OCI-LY3 (cell line): ENCODE results near the gene TTC28.
"Not testable (repeated sequence)": the region's sequence is repeated elsewhere in the genome, so short reads cannot be mapped to it uniquely, and the experiment has no call there.

Source experiments
- H2AFZ ChIP-seq: fragments of 200-600, 300-600 bp; shearing (Covaris generic); 2 replicates; pipeline ENCODE4 v1.6.0; 2014; ENCODE audit warnings: antibody characterized with exemption, low read depth, low read length
- H3K27ac ChIP-seq: fragments of 200-600, 300-600 bp; sonication (generic); 2 replicates; pipeline ENCODE4 v1.5.1; 2014; ENCODE audit warnings: mild to moderate bottlenecking, low read length, moderate library complexity, mixed read lengths
- H3K27me3 ChIP-seq: fragments of 200-600, 300-600 bp; sonication (generic); 2 replicates; pipeline ENCODE4 v1.6.1; 2014; ENCODE audit warnings: low read depth, low read length, mixed read lengths
- H3K36me3 ChIP-seq: fragments of 200-600, 300-600 bp; sonication (generic); replicated peaks from 2 replicates; pipeline ENCODE3; 2014; ENCODE audit warnings: low read depth, low read length, mixed read lengths
- H3K4me1 ChIP-seq: fragments of 300-600, 200-600 bp; sonication (generic); 2 replicates; pipeline ENCODE4 v1.6.1; 2014; ENCODE audit warnings: low read length, mixed read lengths
- H3K4me2 ChIP-seq: fragments of 200-600, 300-600 bp; sonication (generic); 2 replicates; pipeline ENCODE4 v1.6.1; 2014; ENCODE audit warnings: low read length, mixed read lengths
- H3K4me3 ChIP-seq: fragments of 300-600, 200-600 bp; sonication (generic); 2 replicates; pipeline ENCODE4 v1.5.1; 2014; ENCODE audit warnings: antibody characterized with exemption, mild to moderate bottlenecking, low read length, moderate library complexity
- H3K79me2 ChIP-seq: fragments of 300-600, 200-600 bp; shearing (Covaris generic); 2 replicates; pipeline ENCODE4 v1.6.1; 2014; ENCODE audit warnings: mild to moderate bottlenecking, low read length, mixed read lengths
- H3K9ac ChIP-seq: fragments of 300-600, 200-600 bp; shearing (Covaris generic); 2 replicates; pipeline ENCODE4 v1.6.0; 2014; ENCODE audit warnings: mild to moderate bottlenecking, low read length, moderate library complexity
- H3K9me3 ChIP-seq: fragments of 200-600, 300-600 bp; shearing (Covaris generic); 2 replicates; pipeline ENCODE4 v1.6.1; 2014; ENCODE audit warnings: low read length, mixed read lengths; ENCODE audit not compliant: insufficient read depth
- H4K20me1 ChIP-seq: fragments of 200-600, 300-600 bp; sonication (generic); 2 replicates; pipeline ENCODE4 v1.6.1; 2016; ENCODE audit warnings: low read length, mixed read lengths; ENCODE audit not compliant: insufficient read depth
- CTCF ChIP-seq: fragments of 200-600, 300-600 bp; sonication (generic); IDR thresholded peaks from 2 replicates; pipeline ENCODE4 v1.5.1; 2014; ENCODE audit warnings: antibody characterized with exemption, low read length, low read depth
- EZH2phosphoT487 ChIP-seq: fragments of 200-600 bp; shearing (Covaris generic); IDR thresholded peaks from 2 replicates; pipeline ENCODE4 v1.6.1; 2018; ENCODE audit warnings: antibody characterized with exemption, mixed run types, low read depth

Gene TTC28

GRCh38 chr22:28619236-28619635 lies 60.4 kb downstream of the TTC28 start:
- H3K9me3 ChIP-seq, result no peaks in the 10 kb centered on the region
- no peak overlapping the region for H3K4me2 ChIP-seq
- no peaks in the 10 kb centered on the region for H3K27me3 ChIP-seq
- no peak overlapping the region for H3K9ac ChIP-seq
- no peaks in the 10 kb centered on the region for H4K20me1 ChIP-seq
- H3K4me3 ChIP-seq, result no peak overlapping the region
- TF ChIP-seq CTCF, result no peak
- TF ChIP-seq EZH2phosphoT487, result no peak
- no peaks in the 10 kb centered on the region for H3K4me1 ChIP-seq
- no peaks in the 10 kb centered on the region for H3K79me2 ChIP-seq
- H3K27ac ChIP-seq, result no peak overlapping the region
- no peaks in the 10 kb centered on the region for H3K36me3 ChIP-seq
- no peak overlapping the region for H2AFZ ChIP-seq

GRCh38 chr22:28615423-28615822 lies 64.2 kb downstream of the TTC28 start:
- H3K4me1 ChIP-seq, H3K9me3 ChIP-seq, H3K4me3 ChIP-seq, H3K27me3 ChIP-seq, H3K27ac ChIP-seq, H2AFZ ChIP-seq, H4K20me1 ChIP-seq, H3K4me2 ChIP-seq, H3K79me2 ChIP-seq, H3K9ac ChIP-seq, H3K36me3 ChIP-seq: not testable (repeated sequence)

- Histone ChIP-seq H3K9me3 (no peaks in the 10 kb centered on the region), H3K4me2 (no peak overlapping the region), H3K36me3 (no peaks in the 10 kb centered on the region), H3K9ac (no peak overlapping the region), H4K20me1 (no peaks in the 10 kb centered on the region), H3K4me3 (no peak overlapping the region), H2AFZ (no peak overlapping the region), H3K27ac (no peak overlapping the region), H3K4me1 (peaks cover 5% of the 10 kb centered on the region; the same call in 1 of the 2 replicates), H3K27me3 (no peaks in the 10 kb centered on the region), H3K79me2 (no peaks in the 10 kb centered on the region)
- no peak for TF ChIP-seq EZH2phosphoT487
- TF ChIP-seq CTCF, result no peak
Observed at GRCh38 chr22:28609921-28610320, 69.7 kb downstream of the TTC28 start.

GRCh38 chr22:28608546-28608945 lies 71.1 kb downstream of the TTC28 start:
- Histone ChIP-seq H3K4me3 (no peak overlapping the region), H4K20me1 (no peaks in the 10 kb centered on the region), H3K9ac (no peak overlapping the region), H3K79me2 (no peaks in the 10 kb centered on the region), H3K36me3 (no peaks in the 10 kb centered on the region), H3K4me2 (no peak overlapping the region), H3K4me1 (no peaks in the 10 kb centered on the region), H3K9me3 (no peaks in the 10 kb centered on the region), H3K27me3 (no peaks in the 10 kb centered on the region), H2AFZ (no peak overlapping the region), H3K27ac (no peak overlapping the region)
- TF ChIP-seq CTCF (no peak), EZH2phosphoT487 (no peak)

GRCh38 chr22:28607795-28608194 lies 71.8 kb downstream of the TTC28 start:
- no peak overlapping the region for H3K9ac ChIP-seq
- H3K9me3 ChIP-seq, result no peaks in the 10 kb centered on the region
- H3K4me3 ChIP-seq, result no peak overlapping the region
- no peak overlapping the region for H2AFZ ChIP-seq
- TF ChIP-seq CTCF (no peak), EZH2phosphoT487 (no peak)
- H3K4me1 ChIP-seq, result no peaks in the 10 kb centered on the region
- H3K27me3 ChIP-seq, result no peaks in the 10 kb centered on the region
- H4K20me1 ChIP-seq, result no peaks in the 10 kb centered on the region
- H3K4me2 ChIP-seq, result no peak overlapping the region
- H3K36me3 ChIP-seq, result no peaks in the 10 kb centered on the region
- H3K27ac ChIP-seq, result no peak overlapping the region
- H3K79me2 ChIP-seq, result no peaks in the 10 kb centered on the region
